WTC11 (cell line): ENCODE data around the gene CALHM5. TPM values are rescaled to one million over a fixed set of nuclear protein-coding genes. Genes with fewer than 3 reads are reported as not detected.

Experiments used
- ATAC-seq: fragments of 200-7000 bp; cut with Tn5 transposase; 2 replicates; pipeline ENCODE4 v1.10.0; 2021; ENCODE audit warnings: mild to moderate bottlenecking, moderate library complexity
- CTCF ChIA-PET: fragments of 300-600 bp; sonication (Branson Sonifier 250); formaldehyde crosslinking; loops from one replicate; lab custom pipeline; 2021; ENCODE audit warnings: antibody characterized with exemption; lab: Charles Lee
- POLR2A ChIA-PET: fragments of 350-600 bp; sonication (Branson Sonifier 250); formaldehyde crosslinking; loops from one replicate; lab custom pipeline; 2021; ENCODE audit warnings: antibody characterized with exemption; lab: Charles Lee
- DNase-seq: peaks from one replicate; pipeline ENCODE4 v3.0.0; 2021; ENCODE audit warnings: low spot score
- H3K27ac Mint-ChIP-seq: 2 replicates; pipeline ENCODE4 v1.8.0; 2021; ENCODE audit warnings: mixed read lengths
- H3K27me3 Mint-ChIP-seq: 2 replicates; pipeline ENCODE4 v1.8.0; 2021; ENCODE audit warnings: low read depth, mild to moderate bottlenecking, moderate library complexity, mixed read lengths
- H3K36me3 Mint-ChIP-seq: 2 replicates; pipeline ENCODE4 v1.8.0; 2021; ENCODE audit warnings: mixed read lengths
- H3K4me1 Mint-ChIP-seq: 2 replicates; pipeline ENCODE4 v1.8.0; 2022; ENCODE audit warnings: mixed read lengths
- H3K4me3 Mint-ChIP-seq: 2 replicates; pipeline ENCODE4 v1.8.0; 2021; ENCODE audit warnings: mild to moderate bottlenecking, moderate library complexity, mixed read lengths
- H3K9me3 Mint-ChIP-seq: 2 replicates; pipeline ENCODE4 v1.8.0; 2021; ENCODE audit warnings: mixed read lengths
- E2F5 ChIP-seq: sonication (generic); formaldehyde crosslinking; IDR thresholded peaks from 2 replicates; pipeline ENCODE4 v1.8.1; 2022; ENCODE audit warnings: mild to moderate bottlenecking, moderate library complexity, missing genetic modification reagents
- ETV6 ChIP-seq: sonication (generic); formaldehyde crosslinking; IDR thresholded peaks from 2 replicates; pipeline ENCODE4 v1.8.1; 2022; ENCODE audit warnings: mild to moderate bottlenecking, missing genetic modification reagents
- FOXP1 ChIP-seq: sonication (generic); formaldehyde crosslinking; IDR thresholded peaks from 2 replicates; pipeline ENCODE4 v1.8.0; 2022; ENCODE audit warnings: missing genetic modification reagents, mild to moderate bottlenecking, moderate library complexity, borderline replicate concordance
- GRHL2 ChIP-seq: fragments of 250-450 bp; sonication (Bioruptor Pico); IDR thresholded peaks from 2 replicates; pipeline ENCODE4 v1.8.0; 2022; ENCODE audit warnings: mild to moderate bottlenecking, moderate library complexity; ENCODE audit not compliant: insufficient replicate concordance, severe bottlenecking
- IRF2 ChIP-seq: sonication (generic); formaldehyde crosslinking; IDR thresholded peaks from 2 replicates; pipeline ENCODE4 v1.8.0; 2022; ENCODE audit warnings: low read depth, missing genetic modification reagents, borderline replicate concordance
- KAT7 ChIP-seq: sonication (generic); formaldehyde crosslinking; IDR thresholded peaks from 2 replicates; pipeline ENCODE4 v1.8.1; 2023; ENCODE audit warnings: missing genetic modification reagents, mild to moderate bottlenecking, borderline replicate concordance
- NR2C2 ChIP-seq: sonication (generic); formaldehyde crosslinking; IDR thresholded peaks from 2 replicates; pipeline ENCODE4 v1.8.0; 2022; ENCODE audit warnings: mild to moderate bottlenecking, missing genetic modification reagents
- PRRX2 ChIP-seq: fragments of 250-450 bp; sonication (Bioruptor Pico); IDR thresholded peaks from 2 replicates; pipeline ENCODE4 v1.8.0; 2021; ENCODE audit warnings: mild to moderate bottlenecking
- SMAD3 ChIP-seq: sonication (generic); formaldehyde crosslinking; IDR thresholded peaks from 2 replicates; pipeline ENCODE4 v1.8.0; 2022; ENCODE audit warnings: missing genetic modification reagents, mild to moderate bottlenecking, borderline replicate concordance
- TP53 ChIP-seq: sonication (generic); formaldehyde crosslinking; IDR thresholded peaks from 2 replicates; pipeline ENCODE4 v1.8.1; 2023; ENCODE audit warnings: mild to moderate bottlenecking, missing genetic modification reagents
- ZNF425 ChIP-seq: fragments of 250-450 bp; sonication (Bioruptor Pico); conservative IDR thresholded peaks from 2 replicates; pipeline ENCODE4 v1.9.0; 2021; ENCODE audit warnings: mild to moderate bottlenecking
- total RNA-seq: library from RNA; stranded (reverse); gene quantifications from 3 replicates; pipeline ENCODE4 v1.2.3, GENCODE V29; 2021
- TF ChIP-seq, protein P1 (sequence below): sonication (generic); formaldehyde crosslinking; IDR thresholded peaks from 2 replicates; pipeline ENCODE4 v1.8.0; 2023; ENCODE audit warnings: missing genetic modification reagents, mild to moderate bottlenecking, borderline replicate concordance
- TF ChIP-seq, protein P2 (sequence below): sonication (generic); formaldehyde crosslinking; IDR thresholded peaks from 2 replicates; pipeline ENCODE4 v1.8.1; 2022; ENCODE audit warnings: low read depth, mild to moderate bottlenecking, moderate library complexity, missing genetic modification reagents, borderline replicate concordance

CALHM5 gene
- total RNA-seq, 1 experiment from 2014 or later, result 0.09 TPM

- TF ChIP-seq, protein P1, sequence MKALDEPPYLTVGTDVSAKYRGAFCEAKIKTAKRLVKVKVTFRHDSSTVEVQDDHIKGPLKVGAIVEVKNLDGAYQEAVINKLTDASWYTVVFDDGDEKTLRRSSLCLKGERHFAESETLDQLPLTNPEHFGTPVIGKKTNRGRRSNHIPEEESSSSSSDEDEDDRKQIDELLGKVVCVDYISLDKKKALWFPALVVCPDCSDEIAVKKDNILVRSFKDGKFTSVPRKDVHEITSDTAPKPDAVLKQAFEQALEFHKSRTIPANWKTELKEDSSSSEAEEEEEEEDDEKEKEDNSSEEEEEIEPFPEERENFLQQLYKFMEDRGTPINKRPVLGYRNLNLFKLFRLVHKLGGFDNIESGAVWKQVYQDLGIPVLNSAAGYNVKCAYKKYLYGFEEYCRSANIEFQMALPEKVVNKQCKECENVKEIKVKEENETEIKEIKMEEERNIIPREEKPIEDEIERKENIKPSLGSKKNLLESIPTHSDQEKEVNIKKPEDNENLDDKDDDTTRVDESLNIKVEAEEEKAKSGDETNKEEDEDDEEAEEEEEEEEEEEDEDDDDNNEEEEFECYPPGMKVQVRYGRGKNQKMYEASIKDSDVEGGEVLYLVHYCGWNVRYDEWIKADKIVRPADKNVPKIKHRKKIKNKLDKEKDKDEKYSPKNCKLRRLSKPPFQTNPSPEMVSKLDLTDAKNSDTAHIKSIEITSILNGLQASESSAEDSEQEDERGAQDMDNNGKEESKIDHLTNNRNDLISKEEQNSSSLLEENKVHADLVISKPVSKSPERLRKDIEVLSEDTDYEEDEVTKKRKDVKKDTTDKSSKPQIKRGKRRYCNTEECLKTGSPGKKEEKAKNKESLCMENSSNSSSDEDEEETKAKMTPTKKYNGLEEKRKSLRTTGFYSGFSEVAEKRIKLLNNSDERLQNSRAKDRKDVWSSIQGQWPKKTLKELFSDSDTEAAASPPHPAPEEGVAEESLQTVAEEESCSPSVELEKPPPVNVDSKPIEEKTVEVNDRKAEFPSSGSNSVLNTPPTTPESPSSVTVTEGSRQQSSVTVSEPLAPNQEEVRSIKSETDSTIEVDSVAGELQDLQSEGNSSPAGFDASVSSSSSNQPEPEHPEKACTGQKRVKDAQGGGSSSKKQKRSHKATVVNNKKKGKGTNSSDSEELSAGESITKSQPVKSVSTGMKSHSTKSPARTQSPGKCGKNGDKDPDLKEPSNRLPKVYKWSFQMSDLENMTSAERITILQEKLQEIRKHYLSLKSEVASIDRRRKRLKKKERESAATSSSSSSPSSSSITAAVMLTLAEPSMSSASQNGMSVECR, result no peak
- TF ChIP-seq, protein P2, sequence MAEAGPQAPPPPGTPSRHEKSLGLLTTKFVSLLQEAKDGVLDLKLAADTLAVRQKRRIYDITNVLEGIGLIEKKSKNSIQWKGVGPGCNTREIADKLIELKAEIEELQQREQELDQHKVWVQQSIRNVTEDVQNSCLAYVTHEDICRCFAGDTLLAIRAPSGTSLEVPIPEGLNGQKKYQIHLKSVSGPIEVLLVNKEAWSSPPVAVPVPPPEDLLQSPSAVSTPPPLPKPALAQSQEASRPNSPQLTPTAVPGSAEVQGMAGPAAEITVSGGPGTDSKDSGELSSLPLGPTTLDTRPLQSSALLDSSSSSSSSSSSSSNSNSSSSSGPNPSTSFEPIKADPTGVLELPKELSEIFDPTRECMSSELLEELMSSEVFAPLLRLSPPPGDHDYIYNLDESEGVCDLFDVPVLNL (CRISPR knock-in tag), result no peak
- no peak for TF ChIP-seq TP53 (CRISPR knock-in tag)
Measured at GRCh38 chr6:116476002-116476678, 35.3 kb upstream of the CALHM5 start (continued).

DNA sequence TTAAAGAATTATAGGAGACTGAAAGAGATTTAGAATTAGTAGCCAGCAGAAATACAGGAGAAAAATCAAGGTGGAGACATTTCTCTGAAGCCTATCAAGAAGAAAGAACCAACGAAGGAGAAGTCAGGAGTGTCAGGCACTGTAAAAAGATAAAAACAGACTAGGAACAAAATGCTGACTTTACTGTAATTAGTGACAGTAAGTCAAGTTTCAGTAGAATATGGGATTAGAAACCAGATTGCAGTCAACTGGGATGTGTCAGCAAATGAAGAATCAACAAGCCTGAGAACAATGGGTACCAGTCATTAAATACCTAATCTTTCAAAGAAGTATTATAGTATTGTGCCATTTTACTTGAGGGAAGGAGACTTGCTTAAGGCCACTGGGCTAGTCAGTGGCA is 28.7 kb upstream of the CALHM5 start:
- no peaks in the 10 kb centered on the region for H3K9me3 Mint-ChIP-seq
- ChIA-PET CTCF (no interaction called here), POLR2A (no interaction called here)
- H3K4me1 Mint-ChIP-seq, result no peaks in the 10 kb centered on the region
- H3K36me3 Mint-ChIP-seq, result no peaks in the 10 kb centered on the region
- H3K4me3 Mint-ChIP-seq, result no peak overlapping the region
- H3K27ac Mint-ChIP-seq, result no peak overlapping the region
- no peaks in the 10 kb centered on the region; the same call in 1 of the 2 replicates for H3K27me3 Mint-ChIP-seq
- TF ChIP-seq FOXP1, result no peak
- no peak for DNase-seq
- ATAC-seq, result no peak

GRCh38 chr6:116483616-116484015 is 27.8 kb upstream of the CALHM5 start:
- TF ChIP-seq GRHL2 (CRISPR knock-in tag), result no peak
- TF ChIP-seq KAT7 (CRISPR knock-in tag), result no peak
- TF ChIP-seq E2F5 (CRISPR knock-in tag), result no peak
- no peak for TF ChIP-seq IRF2
- no peak for TF ChIP-seq PRRX2 (CRISPR knock-in tag)
- no peak for TF ChIP-seq NR2C2
- no peak for TF ChIP-seq ZNF425 (CRISPR knock-in tag)
- no peak for TF ChIP-seq SMAD3 (CRISPR knock-in tag)
- TF ChIP-seq ETV6, result no peak
- POLR2A ChIA-PET, result no interaction called here
- ATAC-seq (no peak), DNase-seq (no peak)
- Mint-ChIP-seq H3K4me3 (no peak overlapping the region), H3K27ac (no peak overlapping the region), H3K36me3 (no peaks in the 10 kb centered on the region), H3K4me1 (no peaks in the 10 kb centered on the region), H3K9me3 (peaks cover 3% of the 10 kb centered on the region; the same call in 1 of the 2 replicates), H3K27me3 (no peaks in the 10 kb centered on the region; the same call in 1 of the 2 replicates)
- CTCF ChIA-PET, result no interaction called here
